GM12891 (cell line): ENCODE measurements around the gene ATP6V1D.

Source experiments
- POLR2A ChIP-seq: IDR thresholded peaks from 2 replicates; pipeline ENCODE4 v1.6.1; 2011; ENCODE audit warnings: low read depth, low read length, control low read depth
- POLR2AphosphoS5 ChIP-seq: IDR thresholded peaks from 2 replicates; pipeline ENCODE4 v1.6.1; 2011; ENCODE audit warnings: low read depth, low read length, control low read depth
- POU2F2 ChIP-seq: IDR thresholded peaks from 2 replicates; pipeline ENCODE4 v1.6.1; 2011; ENCODE audit warnings: low read depth, mild to moderate bottlenecking, control low read depth, low read length, moderate library complexity
- TAF1 ChIP-seq: IDR thresholded peaks from 2 replicates; pipeline ENCODE4 v1.6.1; 2011; ENCODE audit warnings: low read depth, low read length, control low read depth

DNA sequence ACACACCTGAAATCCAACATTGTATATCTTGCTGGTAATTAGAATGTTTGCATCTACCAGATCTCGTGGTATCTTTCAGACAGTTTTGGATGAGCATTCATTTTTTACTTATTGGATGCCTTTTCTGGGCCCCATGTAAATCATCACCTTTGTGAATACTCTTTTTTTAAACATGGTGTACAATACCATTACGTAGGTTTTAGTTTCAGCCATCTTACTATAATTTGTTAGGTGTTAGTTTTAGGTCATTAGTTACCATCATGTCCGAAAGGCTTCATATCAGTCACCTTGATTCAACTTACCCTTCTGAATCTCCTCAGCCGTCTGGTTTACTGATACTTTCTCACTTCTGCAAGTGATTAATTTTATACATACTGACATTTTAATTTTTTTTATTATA lies 5.9 kb upstream of the ATP6V1D start:
- TF ChIP-seq POLR2A (no peak), TAF1 (no peak), POLR2AphosphoS5 (no peak), POU2F2 (no peak)
